HL-60 (cell line): Measurements from ENCODE around the gene ACSL4.
"Not testable (repeated sequence)": the region's sequence is repeated elsewhere in the genome, so short reads cannot be mapped to it uniquely, and the experiment has no call there.

Source experiments
- DNase-seq, 2 experiments: peaks; one replicate each; pipeline ENCODE4 v3.0.0-alpha.2; 2010 to 2020; ENCODE audit warnings: low read depth in 1 of 2, low spot score in 1 of 2
- H3K27ac ChIP-seq: fragments of 250-450 bp; sonication (Bioruptor Pico); replicated peaks from 2 replicates; pipeline ENCODE4 v1.5.1; 2020; ENCODE audit warnings: mild to moderate bottlenecking, moderate library complexity
- H3K27me3 ChIP-seq: fragments of 250-450 bp; sonication (Bioruptor Pico); 2 replicates; pipeline ENCODE4 v1.5.1; 2021; ENCODE audit warnings: mild to moderate bottlenecking, moderate library complexity; ENCODE audit not compliant: insufficient read depth, poor library complexity, severe bottlenecking
- H3K4me3 ChIP-seq: replicated peaks from 2 replicates; pipeline ENCODE4 v1.5.1; 2011; ENCODE audit warnings: mild to moderate bottlenecking, control low read depth, low read length; ENCODE audit not compliant: insufficient read depth
- GABPA ChIP-seq: IDR thresholded peaks from 2 replicates; pipeline ENCODE4 v1.6.1; 2012; ENCODE audit warnings: low read depth
- POLR2AphosphoS5 ChIP-seq: IDR thresholded peaks from 2 replicates; pipeline ENCODE4 v1.6.1; 2012; ENCODE audit warnings: low read depth
- SPI1 ChIP-seq: IDR thresholded peaks from 2 replicates; pipeline ENCODE4 v1.6.1; 2012; ENCODE audit warnings: low read depth, mild to moderate bottlenecking, borderline replicate concordance
- TF ChIP-seq, protein P1 (sequence below): IDR thresholded peaks from one replicate; pipeline ENCODE4 v1.5.1; 2011; ENCODE audit warnings: low read length, control low read depth, inconsistent platforms; ENCODE audit not compliant: insufficient read depth
- TF ChIP-seq, protein P2 (sequence below): IDR thresholded peaks from 2 replicates; pipeline ENCODE4 v1.6.1; 2012; ENCODE audit warnings: low read depth; ENCODE audit not compliant: insufficient replicate concordance

Gene ACSL4

GRCh38 chrX:109747681-109748080, 14.6 kb upstream of the ACSL4 start:
- H3K4me3 ChIP-seq: no peak overlapping the region
- no peak overlapping the region for H3K27ac ChIP-seq
- H3K27me3 ChIP-seq: no peaks in the 10 kb centered on the region
- no peak for DNase-seq
- TF ChIP-seq GABPA (no peak), POLR2AphosphoS5 (no peak), SPI1 (no peak)
- TF ChIP-seq, protein P1, sequence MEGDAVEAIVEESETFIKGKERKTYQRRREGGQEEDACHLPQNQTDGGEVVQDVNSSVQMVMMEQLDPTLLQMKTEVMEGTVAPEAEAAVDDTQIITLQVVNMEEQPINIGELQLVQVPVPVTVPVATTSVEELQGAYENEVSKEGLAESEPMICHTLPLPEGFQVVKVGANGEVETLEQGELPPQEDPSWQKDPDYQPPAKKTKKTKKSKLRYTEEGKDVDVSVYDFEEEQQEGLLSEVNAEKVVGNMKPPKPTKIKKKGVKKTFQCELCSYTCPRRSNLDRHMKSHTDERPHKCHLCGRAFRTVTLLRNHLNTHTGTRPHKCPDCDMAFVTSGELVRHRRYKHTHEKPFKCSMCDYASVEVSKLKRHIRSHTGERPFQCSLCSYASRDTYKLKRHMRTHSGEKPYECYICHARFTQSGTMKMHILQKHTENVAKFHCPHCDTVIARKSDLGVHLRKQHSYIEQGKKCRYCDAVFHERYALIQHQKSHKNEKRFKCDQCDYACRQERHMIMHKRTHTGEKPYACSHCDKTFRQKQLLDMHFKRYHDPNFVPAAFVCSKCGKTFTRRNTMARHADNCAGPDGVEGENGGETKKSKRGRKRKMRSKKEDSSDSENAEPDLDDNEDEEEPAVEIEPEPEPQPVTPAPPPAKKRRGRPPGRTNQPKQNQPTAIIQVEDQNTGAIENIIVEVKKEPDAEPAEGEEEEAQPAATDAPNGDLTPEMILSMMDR: no peak
- TF ChIP-seq, protein P2, sequence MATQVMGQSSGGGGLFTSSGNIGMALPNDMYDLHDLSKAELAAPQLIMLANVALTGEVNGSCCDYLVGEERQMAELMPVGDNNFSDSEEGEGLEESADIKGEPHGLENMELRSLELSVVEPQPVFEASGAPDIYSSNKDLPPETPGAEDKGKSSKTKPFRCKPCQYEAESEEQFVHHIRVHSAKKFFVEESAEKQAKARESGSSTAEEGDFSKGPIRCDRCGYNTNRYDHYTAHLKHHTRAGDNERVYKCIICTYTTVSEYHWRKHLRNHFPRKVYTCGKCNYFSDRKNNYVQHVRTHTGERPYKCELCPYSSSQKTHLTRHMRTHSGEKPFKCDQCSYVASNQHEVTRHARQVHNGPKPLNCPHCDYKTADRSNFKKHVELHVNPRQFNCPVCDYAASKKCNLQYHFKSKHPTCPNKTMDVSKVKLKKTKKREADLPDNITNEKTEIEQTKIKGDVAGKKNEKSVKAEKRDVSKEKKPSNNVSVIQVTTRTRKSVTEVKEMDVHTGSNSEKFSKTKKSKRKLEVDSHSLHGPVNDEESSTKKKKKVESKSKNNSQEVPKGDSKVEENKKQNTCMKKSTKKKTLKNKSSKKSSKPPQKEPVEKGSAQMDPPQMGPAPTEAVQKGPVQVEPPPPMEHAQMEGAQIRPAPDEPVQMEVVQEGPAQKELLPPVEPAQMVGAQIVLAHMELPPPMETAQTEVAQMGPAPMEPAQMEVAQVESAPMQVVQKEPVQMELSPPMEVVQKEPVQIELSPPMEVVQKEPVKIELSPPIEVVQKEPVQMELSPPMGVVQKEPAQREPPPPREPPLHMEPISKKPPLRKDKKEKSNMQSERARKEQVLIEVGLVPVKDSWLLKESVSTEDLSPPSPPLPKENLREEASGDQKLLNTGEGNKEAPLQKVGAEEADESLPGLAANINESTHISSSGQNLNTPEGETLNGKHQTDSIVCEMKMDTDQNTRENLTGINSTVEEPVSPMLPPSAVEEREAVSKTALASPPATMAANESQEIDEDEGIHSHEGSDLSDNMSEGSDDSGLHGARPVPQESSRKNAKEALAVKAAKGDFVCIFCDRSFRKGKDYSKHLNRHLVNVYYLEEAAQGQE: no peak

DNA sequence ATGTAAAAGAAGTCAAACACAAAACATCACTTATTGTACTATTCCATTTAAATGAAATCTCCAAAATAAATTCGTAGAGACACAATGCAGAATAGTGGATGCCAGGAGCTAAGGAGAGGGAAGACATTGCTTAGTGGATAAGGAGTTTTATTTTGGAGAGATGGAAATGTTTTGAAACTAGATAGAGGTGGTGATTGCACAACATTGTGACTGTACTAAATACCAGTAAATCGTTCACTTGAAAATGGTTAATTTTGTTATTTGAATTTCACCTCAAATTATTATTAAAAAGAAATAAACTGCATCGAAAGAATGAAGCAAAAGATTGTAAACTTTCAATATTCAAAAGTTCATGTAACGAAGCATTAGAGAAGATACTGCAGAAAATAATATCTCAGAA, 9.7 kb upstream of the ACSL4 start:
- Histone ChIP-seq H3K27ac (no peak overlapping the region), H3K4me3 (no peak overlapping the region), H3K27me3 (no peaks in the 10 kb centered on the region)
- TF ChIP-seq, protein P1: no peak
- TF ChIP-seq GABPA: no peak
- no peak for TF ChIP-seq POLR2AphosphoS5
- TF ChIP-seq SPI1: no peak
- TF ChIP-seq, protein P2: no peak
- no peak for DNase-seq

GRCh38 chrX:109740896-109741295, 7.8 kb upstream of the ACSL4 start:
- H3K27ac ChIP-seq, H3K27me3 ChIP-seq, H3K4me3 ChIP-seq: not testable (repeated sequence)
- DNase-seq: peak in 1 of 2 experiments; percentile 16

GRCh38 chrX:109740433-109740809, 7.4 kb upstream of the ACSL4 start:
- Histone ChIP-seq H3K27me3 (no peaks in the 10 kb centered on the region), H3K27ac (peak overlapping the region; percentile 24), H3K4me3 (no peak overlapping the region)
- TF ChIP-seq POLR2AphosphoS5: no peak
- TF ChIP-seq GABPA: no peak
- TF ChIP-seq, protein P2: no peak
- TF ChIP-seq SPI1: no peak
- TF ChIP-seq, protein P1: no peak
- no peak for DNase-seq
